PC-9 (cell line): ENCODE data around the gene SCAF1. TPM values are rescaled to one million over a fixed set of nuclear protein-coding genes. Genes with fewer than 3 reads are reported as not detected.

ENCODE experiments used
- BruUV-seq: library from RNA; stranded (reverse); fragments of 400-500 nt; replicated peaks from 2 replicates; lab custom pipeline; 2021; lab: Mats Ljungman, UMichigan
- CTCF ChIA-PET: fragments of 300-600 bp; sonication (Branson Sonifier 250); formaldehyde crosslinking; loops from one replicate; lab custom pipeline; 2022; ENCODE audit warnings: antibody characterized with exemption; lab: Charles Lee
- POLR2A ChIA-PET: fragments of 300-600 bp; sonication (Branson Sonifier 250); formaldehyde crosslinking; loops from one replicate; lab custom pipeline; 2022; ENCODE audit warnings: antibody characterized with exemption; ENCODE audit not compliant: unreplicated experiment; lab: Charles Lee
- DNase-seq, 2 experiments: peaks; one replicate each; pipeline versions ENCODE4 v3.0.0 to v3.0.0-alpha.2; 2015 to 2022; ENCODE audit warnings: mixed read lengths in 1 of 2
- H2AFZ ChIP-seq: fragments of 200-600 bp; sonication (generic); 2 replicates; pipeline ENCODE4 v1.8.1; 2017; ENCODE audit warnings: antibody characterized with exemption
- H3F3A ChIP-seq: fragments of 200-600 bp; sonication (generic); 2 replicates; pipeline ENCODE4 v1.8.1; 2017; ENCODE audit warnings: antibody characterized with exemption, mild to moderate bottlenecking, low read depth; ENCODE audit not compliant: insufficient read depth
- H3K27ac ChIP-seq: fragments of 200-600 bp; sonication (generic); 2 replicates; pipeline ENCODE4 v1.6.1; 2016; ENCODE audit warnings: mixed run types
- H3K27me3 ChIP-seq: fragments of 200-600 bp; sonication (generic); 2 replicates; pipeline ENCODE4 v1.6.1; 2016; ENCODE audit warnings: low read depth, mixed run types; ENCODE audit not compliant: insufficient read depth
- H3K36me3 ChIP-seq: fragments of 200-600 bp; sonication (generic); 2 replicates; pipeline ENCODE4 v1.6.1; 2016; ENCODE audit warnings: low read depth, mixed run types
- H3K4me1 ChIP-seq: fragments of 200-600 bp; sonication (generic); replicated peaks from 2 replicates; pipeline ENCODE4 v1.6.1; 2016; ENCODE audit warnings: mixed run types; ENCODE audit not compliant: insufficient read depth
- H3K4me2 ChIP-seq: fragments of 200-600 bp; sonication (generic); 2 replicates; pipeline ENCODE4 v1.6.1; 2017; ENCODE audit warnings: mixed run types
- H3K4me3 ChIP-seq: fragments of 200-600 bp; sonication (generic); 2 replicates; pipeline ENCODE4 v1.6.1; 2016; ENCODE audit warnings: mixed run types
- H3K79me2 ChIP-seq: fragments of 200-600 bp; sonication (generic); 2 replicates; pipeline ENCODE4 v1.6.1; 2017; ENCODE audit warnings: low read depth, mixed run types
- H3K9me2 ChIP-seq: fragments of 200-600 bp; sonication (generic); 2 replicates; pipeline ENCODE4 v1.8.1; 2017; ENCODE audit warnings: mild to moderate bottlenecking; ENCODE audit not compliant: insufficient read depth
- H3K9me3 ChIP-seq: fragments of 200-600 bp; sonication (generic); 2 replicates; pipeline ENCODE4 v1.8.1; 2016; ENCODE audit warnings: low read depth; ENCODE audit not compliant: insufficient read depth
- H4K20me1 ChIP-seq: fragments of 200-600 bp; sonication (generic); 2 replicates; pipeline ENCODE4 v1.8.1; 2017; ENCODE audit not compliant: insufficient read depth
- EZH2 ChIP-seq: fragments of 200-600 bp; sonication (generic); IDR thresholded peaks from 2 replicates; pipeline ENCODE4 v1.8.0; 2017; ENCODE audit warnings: antibody characterized with exemption, low read depth
- intact Hi-C: fragments of 100-400 bp; cut with micrococcal nuclease; formaldehyde crosslinking; loops from one replicate; pipeline ENCODE4 v1.10.0; 2022; ENCODE audit not compliant: unreplicated experiment
- total RNA-seq: library from RNA; stranded (reverse); gene quantifications from 2 replicates; pipeline ENCODE4 v1.2.3, GENCODE V29; 2021
- TF ChIP-seq, protein P1 (sequence below): fragments of 200-600 bp; sonication (generic); conservative IDR thresholded peaks from 2 replicates; pipeline ENCODE4 v1.6.1; 2017; ENCODE audit warnings: mixed run types, antibody characterized with exemption, mild to moderate bottlenecking, moderate library complexity

Gene SCAF1
- total RNA-seq, 1 experiment from 2014 or later: 91.3 TPM

DNA sequence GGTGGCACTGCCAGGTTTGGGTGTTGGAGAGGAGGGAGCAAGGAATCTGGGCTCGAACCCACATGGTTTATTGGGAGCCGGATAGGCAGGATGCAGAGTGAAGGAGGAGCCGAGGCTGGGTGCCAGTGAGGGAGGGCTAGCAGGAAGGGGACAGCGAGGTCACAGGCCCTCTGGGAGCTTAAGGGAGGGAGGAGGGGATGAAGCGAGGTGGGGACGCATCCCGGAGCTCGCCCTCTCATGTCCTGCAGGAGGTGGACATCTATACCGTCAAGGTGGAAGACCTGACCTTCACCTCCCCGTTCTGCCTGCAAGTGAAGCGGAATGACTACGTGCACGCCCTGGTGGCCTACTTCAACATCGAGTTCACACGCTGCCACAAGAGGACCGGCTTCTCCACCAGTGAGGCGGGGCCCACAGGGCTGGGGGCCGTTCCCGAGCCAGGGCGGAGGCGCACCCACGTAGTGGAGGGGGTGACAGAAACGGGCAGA, 43.9 kb downstream of the SCAF1 start:
- no peak overlapping the region for H2AFZ ChIP-seq
- no peaks in the 10 kb centered on the region for H3K9me3 ChIP-seq
- ChIA-PET POLR2A (no interaction called here), CTCF (interaction anchor here (0.6 to 0.7 kb wide), 2 partner anchors 146 to 234 kb away, joined by 3 to 4 read pairs; no protein-coding TSS in a partner anchor)
- H3K4me2 ChIP-seq: no peak overlapping the region
- DNase-seq: no peak
- H3K36me3 ChIP-seq: peaks cover 39% of the 10 kb centered on the region
- no peaks in the 10 kb centered on the region for H3K4me1 ChIP-seq
- H4K20me1 ChIP-seq: peaks cover 91% of the 10 kb centered on the region
- intact Hi-C loops: no loop called here
- H3K79me2 ChIP-seq: peaks cover 38% of the 10 kb centered on the region
- no peaks in the 10 kb centered on the region for H3K27me3 ChIP-seq
- TF ChIP-seq, protein P1, sequence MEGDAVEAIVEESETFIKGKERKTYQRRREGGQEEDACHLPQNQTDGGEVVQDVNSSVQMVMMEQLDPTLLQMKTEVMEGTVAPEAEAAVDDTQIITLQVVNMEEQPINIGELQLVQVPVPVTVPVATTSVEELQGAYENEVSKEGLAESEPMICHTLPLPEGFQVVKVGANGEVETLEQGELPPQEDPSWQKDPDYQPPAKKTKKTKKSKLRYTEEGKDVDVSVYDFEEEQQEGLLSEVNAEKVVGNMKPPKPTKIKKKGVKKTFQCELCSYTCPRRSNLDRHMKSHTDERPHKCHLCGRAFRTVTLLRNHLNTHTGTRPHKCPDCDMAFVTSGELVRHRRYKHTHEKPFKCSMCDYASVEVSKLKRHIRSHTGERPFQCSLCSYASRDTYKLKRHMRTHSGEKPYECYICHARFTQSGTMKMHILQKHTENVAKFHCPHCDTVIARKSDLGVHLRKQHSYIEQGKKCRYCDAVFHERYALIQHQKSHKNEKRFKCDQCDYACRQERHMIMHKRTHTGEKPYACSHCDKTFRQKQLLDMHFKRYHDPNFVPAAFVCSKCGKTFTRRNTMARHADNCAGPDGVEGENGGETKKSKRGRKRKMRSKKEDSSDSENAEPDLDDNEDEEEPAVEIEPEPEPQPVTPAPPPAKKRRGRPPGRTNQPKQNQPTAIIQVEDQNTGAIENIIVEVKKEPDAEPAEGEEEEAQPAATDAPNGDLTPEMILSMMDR: no peak
- no peak for TF ChIP-seq EZH2
- H3K4me3 ChIP-seq: no peak overlapping the region
- no TSS peak for BruUV-seq
- no peaks in the 10 kb centered on the region for H3K9me2 ChIP-seq
- H3F3A ChIP-seq: peaks cover 75% of the 10 kb centered on the region; the same call in 1 of the 2 replicates
- H3K27ac ChIP-seq: no peak overlapping the region

DNA sequence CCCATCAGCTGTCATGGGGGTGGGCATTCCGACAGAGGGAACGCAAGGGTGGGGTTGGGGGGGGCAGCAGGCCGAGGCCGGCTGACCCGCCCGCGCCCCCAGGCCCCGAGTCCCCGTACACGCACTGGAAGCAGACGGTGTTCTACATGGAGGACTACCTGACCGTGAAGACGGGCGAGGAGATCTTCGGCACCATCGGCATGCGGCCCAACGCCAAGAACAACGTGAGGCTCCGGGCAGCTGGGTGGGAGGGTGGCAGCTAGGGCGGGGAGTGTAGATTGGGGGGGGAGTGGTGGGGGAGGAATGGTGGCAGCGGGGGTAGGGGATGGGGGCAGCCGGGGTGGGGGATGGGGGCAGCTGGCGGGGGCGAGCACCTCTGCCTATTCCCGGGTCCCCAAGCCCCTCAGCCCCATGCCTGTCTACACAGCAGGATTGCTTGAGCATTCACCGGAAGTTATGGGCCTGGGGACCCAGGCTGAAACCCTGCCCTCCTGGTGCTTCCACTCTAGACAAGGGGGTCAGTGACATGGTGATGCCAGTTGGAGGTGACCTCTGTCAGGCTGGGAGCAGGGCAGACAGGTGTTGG, 44.6 kb downstream of the SCAF1 start:
- intact Hi-C loops: no loop called here
- no peak overlapping the region for H3K4me3 ChIP-seq
- no peak for TF ChIP-seq EZH2
- TF ChIP-seq, protein P1: no peak
- peaks cover 84% of the 10 kb centered on the region for H4K20me1 ChIP-seq
- peaks cover 32% of the 10 kb centered on the region for H3K79me2 ChIP-seq
- no peak for DNase-seq
- no peaks in the 10 kb centered on the region for H3K27me3 ChIP-seq
- ChIA-PET POLR2A (no interaction called here), CTCF (no interaction called here)
- peaks cover 70% of the 10 kb centered on the region; the same call in 1 of the 2 replicates for H3F3A ChIP-seq
- H2AFZ ChIP-seq: no peak overlapping the region
- H3K9me2 ChIP-seq: no peaks in the 10 kb centered on the region
- peaks cover 34% of the 10 kb centered on the region for H3K36me3 ChIP-seq
- no peaks in the 10 kb centered on the region for H3K9me3 ChIP-seq
- BruUV-seq: no TSS peak
- no peaks in the 10 kb centered on the region for H3K4me1 ChIP-seq
- H3K27ac ChIP-seq: no peak overlapping the region
- H3K4me2 ChIP-seq: no peak overlapping the region

DNA sequence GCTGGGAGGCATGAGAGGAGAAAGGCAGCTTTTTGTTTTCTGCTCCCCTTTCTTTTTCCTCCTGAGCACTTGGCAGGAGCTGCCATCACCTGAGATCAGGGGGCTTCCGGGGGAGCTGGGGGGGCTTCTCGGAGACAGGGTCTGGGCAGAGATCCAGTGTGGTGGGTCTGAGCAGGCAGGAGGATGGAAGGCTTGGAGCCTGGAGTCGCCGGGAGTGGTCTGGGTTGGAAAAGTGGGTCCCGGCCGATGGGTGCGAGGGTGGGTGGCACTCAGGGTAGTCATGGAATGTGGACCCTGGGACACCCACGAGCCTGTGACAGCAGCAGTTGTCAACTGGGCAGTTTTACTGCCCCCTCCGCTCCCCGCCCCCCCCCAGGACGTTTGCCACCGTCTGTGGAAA, 45.1 kb downstream of the SCAF1 start:
- intact Hi-C loops: no loop called here
- Histone ChIP-seq H3F3A (peaks cover 65% of the 10 kb centered on the region; the same call in 1 of the 2 replicates), H3K9me3 (no peaks in the 10 kb centered on the region), H3K4me1 (no peaks in the 10 kb centered on the region), H3K4me3 (no peak overlapping the region), H3K9me2 (no peaks in the 10 kb centered on the region), H3K4me2 (no peak overlapping the region), H3K36me3 (peaks cover 30% of the 10 kb centered on the region), H2AFZ (no peak overlapping the region), H3K79me2 (peaks cover 27% of the 10 kb centered on the region), H3K27ac (no peak overlapping the region), H3K27me3 (no peaks in the 10 kb centered on the region), H4K20me1 (peaks cover 79% of the 10 kb centered on the region)
- CTCF ChIA-PET: no interaction called here
- TF ChIP-seq, protein P1: no peak
- TF ChIP-seq EZH2: no peak
- POLR2A ChIA-PET: no interaction called here
- BruUV-seq: no TSS peak
- DNase-seq: no peak
